Gastroesophageal sphincter (tissue), 3 donors: ENCODE measurements around the gene OR2AG1.

Experiments used
- EP300 ChIP-seq: sonication (generic); formaldehyde crosslinking; IDR thresholded peaks from one replicate; pipeline ENCODE4 v1.6.1; 2017; ENCODE audit warnings: antibody characterized with exemption, mild to moderate bottlenecking
- POLR2A ChIP-seq, 2 donors: fragments of 450-650 bp; IDR thresholded peaks; one replicate each; pipeline ENCODE4 v1.6.1; 2017; ENCODE audit warnings: antibody characterized with exemption in 2 of 2, mild to moderate bottlenecking in 2 of 2, moderate library complexity in 1 of 2
- TF ChIP-seq, protein P1 (sequence below), 4 experiments: fragments of 200-600 bp in 2 of 4; fragments of 450-650 bp in 2 of 4; sonication (generic) in 1 of 4; IDR thresholded peaks; one replicate each; pipeline ENCODE4 v1.5.1; 2017 to 2019; ENCODE audit warnings: antibody characterized with exemption in 4 of 4, mild to moderate bottlenecking in 2 of 4, moderate library complexity in 2 of 4

DNA sequence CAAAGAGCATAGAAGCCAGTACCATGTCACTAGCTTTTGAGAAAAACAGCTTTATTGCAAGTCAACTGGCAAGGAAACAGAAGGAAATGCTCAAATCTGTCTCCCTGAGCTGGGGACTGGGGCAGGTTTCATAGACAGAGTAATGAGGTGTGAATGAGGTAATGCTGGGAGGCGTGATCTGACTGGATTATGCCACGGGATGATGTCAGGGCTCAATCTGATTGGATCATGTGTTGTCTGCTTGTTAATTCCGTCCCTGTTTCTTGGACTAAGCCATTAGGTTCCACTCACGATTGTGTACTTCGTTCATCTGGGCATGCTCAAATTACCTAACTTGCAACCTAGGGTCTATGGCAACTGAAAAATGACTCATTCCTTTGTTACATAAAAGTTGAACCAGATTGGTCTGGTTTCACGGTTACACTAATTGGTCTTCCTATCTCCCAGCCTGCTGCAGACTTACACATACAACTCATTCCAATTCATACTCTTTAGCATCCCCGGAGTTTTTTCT, 42.5 kb downstream of the OR2AG1 start:
- TF ChIP-seq, protein P1, sequence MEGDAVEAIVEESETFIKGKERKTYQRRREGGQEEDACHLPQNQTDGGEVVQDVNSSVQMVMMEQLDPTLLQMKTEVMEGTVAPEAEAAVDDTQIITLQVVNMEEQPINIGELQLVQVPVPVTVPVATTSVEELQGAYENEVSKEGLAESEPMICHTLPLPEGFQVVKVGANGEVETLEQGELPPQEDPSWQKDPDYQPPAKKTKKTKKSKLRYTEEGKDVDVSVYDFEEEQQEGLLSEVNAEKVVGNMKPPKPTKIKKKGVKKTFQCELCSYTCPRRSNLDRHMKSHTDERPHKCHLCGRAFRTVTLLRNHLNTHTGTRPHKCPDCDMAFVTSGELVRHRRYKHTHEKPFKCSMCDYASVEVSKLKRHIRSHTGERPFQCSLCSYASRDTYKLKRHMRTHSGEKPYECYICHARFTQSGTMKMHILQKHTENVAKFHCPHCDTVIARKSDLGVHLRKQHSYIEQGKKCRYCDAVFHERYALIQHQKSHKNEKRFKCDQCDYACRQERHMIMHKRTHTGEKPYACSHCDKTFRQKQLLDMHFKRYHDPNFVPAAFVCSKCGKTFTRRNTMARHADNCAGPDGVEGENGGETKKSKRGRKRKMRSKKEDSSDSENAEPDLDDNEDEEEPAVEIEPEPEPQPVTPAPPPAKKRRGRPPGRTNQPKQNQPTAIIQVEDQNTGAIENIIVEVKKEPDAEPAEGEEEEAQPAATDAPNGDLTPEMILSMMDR (IDR thresholded peaks at IDR 0.05) = no peak
- no peak for TF ChIP-seq POLR2A (IDR thresholded peaks at IDR 0.05)
- no peak for TF ChIP-seq EP300
